ENCODE measurements around the gene SMARCD1.

DNA sequence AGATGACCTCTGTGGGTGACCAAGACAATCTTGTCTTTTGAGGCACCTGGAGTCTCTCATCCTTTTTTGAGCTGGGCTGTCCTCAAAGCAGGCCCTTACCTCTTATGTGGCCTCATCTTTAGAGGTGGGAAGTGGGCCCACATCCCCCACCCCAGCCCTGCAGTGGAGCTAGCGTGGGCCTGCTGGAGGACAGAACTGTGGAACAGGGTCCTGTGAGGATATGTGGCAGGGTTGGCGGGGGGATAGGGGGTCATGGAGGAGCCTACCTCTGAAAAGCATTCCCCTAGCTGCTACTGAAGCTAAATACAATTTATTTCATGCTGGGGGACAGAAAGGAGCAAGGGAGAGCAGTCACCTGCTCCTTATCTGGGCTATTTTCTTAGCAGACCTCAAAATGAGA is 18.2 kb downstream of the SMARCD1 start:
- TF ChIP-seq POLR2A (IDR thresholded peaks at IDR 0.05) = no peak
- TF ChIP-seq, protein P1, sequence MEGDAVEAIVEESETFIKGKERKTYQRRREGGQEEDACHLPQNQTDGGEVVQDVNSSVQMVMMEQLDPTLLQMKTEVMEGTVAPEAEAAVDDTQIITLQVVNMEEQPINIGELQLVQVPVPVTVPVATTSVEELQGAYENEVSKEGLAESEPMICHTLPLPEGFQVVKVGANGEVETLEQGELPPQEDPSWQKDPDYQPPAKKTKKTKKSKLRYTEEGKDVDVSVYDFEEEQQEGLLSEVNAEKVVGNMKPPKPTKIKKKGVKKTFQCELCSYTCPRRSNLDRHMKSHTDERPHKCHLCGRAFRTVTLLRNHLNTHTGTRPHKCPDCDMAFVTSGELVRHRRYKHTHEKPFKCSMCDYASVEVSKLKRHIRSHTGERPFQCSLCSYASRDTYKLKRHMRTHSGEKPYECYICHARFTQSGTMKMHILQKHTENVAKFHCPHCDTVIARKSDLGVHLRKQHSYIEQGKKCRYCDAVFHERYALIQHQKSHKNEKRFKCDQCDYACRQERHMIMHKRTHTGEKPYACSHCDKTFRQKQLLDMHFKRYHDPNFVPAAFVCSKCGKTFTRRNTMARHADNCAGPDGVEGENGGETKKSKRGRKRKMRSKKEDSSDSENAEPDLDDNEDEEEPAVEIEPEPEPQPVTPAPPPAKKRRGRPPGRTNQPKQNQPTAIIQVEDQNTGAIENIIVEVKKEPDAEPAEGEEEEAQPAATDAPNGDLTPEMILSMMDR (IDR thresholded peaks at IDR 0.05) = no peak
- TF ChIP-seq EP300 (IDR thresholded peaks at IDR 0.05) = no peak
